Measurements from ENCODE around the gene CD7.

- no peak for TF ChIP-seq POLR2AphosphoS5 (IDR thresholded peaks at IDR 0.05; ENCODE audit: low read depth, low read length)
- TF ChIP-seq REST (IDR thresholded peaks at IDR 0.05; ENCODE audit: insufficient read depth in 1 of 2, low read depth in 2 of 2, low read length in 2 of 2): no peak
- TF ChIP-seq SIN3A (IDR thresholded peaks at IDR 0.05; ENCODE audit: borderline replicate concordance, insufficient read depth, low read length): no peak
- no peak for TF ChIP-seq TAF1 (IDR thresholded peaks at IDR 0.05; ENCODE audit: borderline replicate concordance, insufficient read depth, low read length)
- no peak for TF ChIP-seq FOXP2 (optimal IDR thresholded peaks at IDR 0.05; ENCODE audit: borderline replicate concordance, extremely low read depth, extremely low read length, insufficient read depth)
Measured at GRCh38 chr17:82358465-82359350, 41.3 kb upstream of the CD7 start, which contains the start of gene TEX19.

Measured in PFSK-1 (cell line).